Sciatic nerve (tissue), 1 donor: ENCODE data around the gene ARID3B. TPM values are rescaled to one million over a fixed set of nuclear protein-coding genes. Genes with fewer than 3 reads are reported as not detected.

Experiments used
- total RNA-seq: library from RNA; stranded (reverse); fragmentation: NEBNext Ultra II Directional; extraction: Animal tissue kit (Norgen Biotek cat#: 25700); gene quantifications from one replicate; pipeline ENCODE4 v1.2.1, GENCODE V29; 2021
- donor health status: DM: no; HTN: no; CAD: no.

The ARID3B gene
- total RNA-seq, 1 donor from 2014 or later: 5.5 TPM

Other genes starting within 250 kb of the ARID3B start
- gene CYP11A1, start 173.6 kb upstream of the ARID3B start, total RNA-seq: 4.3 TPM
- 30.9 TPM for gene SEMA7A, start 107.3 kb upstream of the ARID3B start, total RNA-seq
- gene UBL7, start 80.1 kb upstream of the ARID3B start, total RNA-seq: 32.0 TPM
- gene CLK3, start 74.6 kb downstream of the ARID3B start, total RNA-seq: 81.7 TPM
- gene EDC3, start 154.8 kb downstream of the ARID3B start, total RNA-seq: 32.5 TPM
- gene CYP1A1, start 184.3 kb downstream of the ARID3B start, total RNA-seq: 0.18 TPM
- not detected for gene CYP1A2, start 207.6 kb downstream of the ARID3B start, total RNA-seq
- gene CSK, start 240.9 kb downstream of the ARID3B start, total RNA-seq: 43.7 TPM